GM12891 (cell line): ENCODE measurements around the gene TM9SF1.
"Not testable (repeated sequence)": the region's sequence is repeated elsewhere in the genome, so short reads cannot be mapped to it uniquely, and the experiment has no call there.

Experiments used
- DNase-seq: peaks from one replicate; pipeline ENCODE4 v3.0.0; 2011; ENCODE audit warnings: low spot score; ENCODE audit not compliant: insufficient read length
- FAIRE-seq: peaks from 2 replicates; lab custom pipeline; 2011; peaks lifted over from hg19 to GRCh38; lab: Jason Lieb, UNC
- PAX5 ChIP-seq: IDR thresholded peaks from 2 replicates; pipeline ENCODE4 v1.6.1; 2011; ENCODE audit warnings: low read length, moderate library complexity, mild to moderate bottlenecking; ENCODE audit not compliant: insufficient read depth, severe bottlenecking
- POLR2A ChIP-seq: IDR thresholded peaks from 2 replicates; pipeline ENCODE4 v1.6.1; 2011; ENCODE audit warnings: low read depth, low read length, control low read depth
- POLR2AphosphoS5 ChIP-seq: IDR thresholded peaks from 2 replicates; pipeline ENCODE4 v1.6.1; 2011; ENCODE audit warnings: low read depth, low read length, control low read depth
- POU2F2 ChIP-seq: IDR thresholded peaks from 2 replicates; pipeline ENCODE4 v1.6.1; 2011; ENCODE audit warnings: low read depth, mild to moderate bottlenecking, control low read depth, low read length, moderate library complexity
- SPI1 ChIP-seq: IDR thresholded peaks from 2 replicates; pipeline ENCODE4 v1.6.1; 2011; ENCODE audit warnings: low read depth, low read length, control low read depth
- TAF1 ChIP-seq: IDR thresholded peaks from 2 replicates; pipeline ENCODE4 v1.6.1; 2011; ENCODE audit warnings: low read depth, low read length, control low read depth

The TM9SF1 gene

DNA sequence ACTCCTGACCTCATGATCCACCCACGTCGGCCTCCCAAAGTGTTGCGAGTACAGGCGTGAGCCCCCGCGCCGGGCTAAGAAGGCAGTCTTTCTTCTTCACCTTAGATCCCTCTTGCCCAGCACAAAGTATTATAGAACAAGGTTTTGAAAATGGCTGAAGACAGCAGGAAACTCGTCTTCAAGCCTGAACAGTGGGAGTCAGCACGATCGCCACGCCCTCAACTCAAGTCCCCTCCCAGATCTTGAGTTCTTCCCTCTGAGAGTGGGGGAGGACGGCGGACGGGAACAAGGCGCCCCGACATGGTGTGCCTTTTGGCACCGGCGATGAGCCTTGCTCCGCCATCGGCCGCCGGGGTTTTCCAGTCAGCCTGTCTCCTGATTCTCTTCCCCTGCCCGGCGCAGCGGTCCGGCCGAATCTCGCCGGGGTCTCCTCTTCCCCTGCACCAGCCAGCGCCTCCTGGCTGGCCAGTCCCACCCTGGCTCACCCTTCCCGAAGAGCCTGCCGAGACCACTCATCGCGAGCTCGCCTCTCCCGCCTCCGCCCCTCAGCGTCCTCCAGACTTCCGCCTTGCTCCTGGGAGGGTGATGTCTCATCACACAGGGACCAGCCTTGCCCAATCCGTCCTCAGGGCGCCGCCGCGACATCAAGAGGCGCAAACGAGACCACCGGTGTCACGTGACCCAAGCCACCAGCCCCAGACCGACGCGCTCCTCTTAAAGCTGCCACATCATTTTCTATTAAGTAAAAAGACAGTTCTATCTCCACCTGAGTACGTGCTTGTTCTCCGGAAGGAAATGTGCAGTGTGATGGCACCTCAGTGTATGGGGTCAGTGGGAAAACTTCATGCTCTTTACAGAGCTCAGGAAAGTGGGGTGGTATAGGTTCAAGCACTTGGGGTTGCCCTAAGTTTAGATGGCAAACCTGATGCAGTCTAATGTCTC is 18.0 kb upstream of the TM9SF1 start, which contains the start of gene CHMP4A:
Gene CHMP4A, minus strand, starts transcription at position 565 of the 942 bp plus-strand sequence. Its CDS starts 49 bp downstream, at position 516.
- DNase-seq (peak; percentile 89), FAIRE-seq (peak; percentile 96)
- TF ChIP-seq TAF1 (peak; percentile 68), PAX5 (no peak), POLR2AphosphoS5 (peak; percentile 97), POLR2A (peak; percentile 95), SPI1 (0 out of 2 replicates have a peak, but pooled peaks have one; percentile 33), POU2F2 (peak; percentile 72; the same call in 1 of the 2 replicates)

DNA sequence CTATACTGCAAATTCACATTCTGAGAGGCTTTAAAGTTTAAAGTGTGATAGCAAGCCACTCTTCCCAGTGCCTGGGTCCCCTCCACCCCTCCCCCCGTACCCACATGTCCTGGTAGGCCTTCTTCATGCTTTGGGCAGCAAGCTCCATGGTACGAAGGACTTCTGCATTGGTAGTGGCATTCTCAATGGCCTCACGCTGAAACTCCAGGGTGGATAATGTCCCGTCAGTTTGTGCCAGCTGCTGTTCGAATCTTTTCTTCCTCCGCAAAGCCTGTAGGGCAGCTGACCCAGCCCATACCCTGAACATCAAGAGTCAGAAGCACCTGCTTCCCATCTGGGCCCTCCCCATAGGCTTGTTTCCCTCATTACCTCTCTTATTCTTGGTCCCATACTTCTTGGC is 16.1 kb upstream of the TM9SF1 start:
- TF ChIP-seq PAX5: no peak
- TF ChIP-seq POU2F2: no peak
- no peak for TF ChIP-seq SPI1
- TF ChIP-seq TAF1: no peak
- no peak for TF ChIP-seq POLR2AphosphoS5
- DNase-seq (no peak), FAIRE-seq (no peak)

GRCh38 chr14:24207625-24208024 is 12.4 kb upstream of the TM9SF1 start:
- FAIRE-seq (no peak), DNase-seq (no peak)
- TF ChIP-seq TAF1 (no peak), POLR2AphosphoS5 (no peak), PAX5 (no peak), SPI1 (no peak), POU2F2 (no peak), POLR2A (no peak)

DNA sequence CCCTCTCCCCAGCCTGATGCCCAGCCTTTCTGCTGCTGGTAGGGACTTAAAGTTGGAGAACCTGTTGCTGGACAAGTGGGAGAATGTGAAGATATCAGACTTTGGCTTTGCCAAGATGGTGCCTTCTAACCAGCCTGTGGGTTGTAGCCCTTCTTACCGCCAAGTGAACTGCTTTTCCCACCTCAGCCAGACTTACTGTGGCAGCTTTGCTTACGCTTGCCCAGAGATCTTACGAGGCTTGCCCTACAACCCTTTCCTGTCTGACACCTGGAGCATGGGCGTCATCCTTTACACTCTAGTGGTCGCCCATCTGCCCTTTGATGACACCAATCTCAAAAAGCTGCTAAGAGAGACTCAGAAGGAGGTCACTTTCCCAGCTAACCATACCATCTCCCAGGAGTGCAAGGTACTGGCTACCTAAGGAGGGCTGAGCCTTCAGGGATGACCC is 11.9 kb upstream of the TM9SF1 start:
- no peak for TF ChIP-seq SPI1
- no peak for TF ChIP-seq POLR2AphosphoS5
- no peak for TF ChIP-seq PAX5
- TF ChIP-seq TAF1: no peak
- no peak for TF ChIP-seq POU2F2
- TF ChIP-seq POLR2A: no peak
- DNase-seq (no peak), FAIRE-seq (no peak)

DNA sequence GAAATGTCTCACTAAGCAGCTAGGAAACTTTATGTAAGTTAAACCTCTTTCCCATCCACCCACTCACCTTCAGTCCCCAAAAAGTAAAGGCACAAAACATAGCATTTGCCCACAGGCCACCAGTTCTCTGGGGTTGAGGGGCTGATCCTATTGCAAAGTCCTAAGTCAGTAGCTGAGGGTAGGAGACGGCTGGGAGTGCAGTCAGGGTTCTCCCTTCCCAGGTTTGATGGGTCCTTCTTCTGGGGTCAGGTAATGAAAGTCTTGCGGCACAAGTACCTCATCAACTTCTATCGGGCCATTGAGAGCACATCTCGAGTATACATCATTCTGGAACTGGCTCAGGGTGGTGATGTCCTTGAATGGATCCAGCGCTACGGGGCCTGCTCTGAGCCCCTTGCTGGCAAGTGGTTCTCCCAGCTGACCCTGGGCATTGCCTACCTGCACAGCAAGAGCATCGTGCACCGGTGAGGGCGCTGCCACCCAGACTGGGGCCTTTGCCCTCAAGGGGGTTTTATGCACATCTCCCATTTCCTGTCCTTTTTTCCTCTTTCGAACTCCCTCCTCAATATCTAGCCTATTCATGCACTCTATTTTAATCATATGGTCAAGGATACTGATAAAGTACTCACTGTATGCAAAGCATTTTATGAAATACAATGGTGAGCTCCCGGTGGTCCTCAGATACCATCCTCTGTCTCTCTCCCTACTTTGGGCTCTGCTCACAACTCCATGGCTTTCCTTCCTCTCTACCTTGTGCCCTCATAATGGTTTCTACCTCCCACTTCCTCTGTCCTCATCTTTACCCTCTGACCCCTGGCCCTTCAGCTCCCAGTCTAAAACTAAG is 11.2 kb upstream of the TM9SF1 start:
- FAIRE-seq: no peak
- DNase-seq: no peak
- TF ChIP-seq POLR2AphosphoS5 (no peak), PAX5 (no peak), TAF1 (no peak), POLR2A (no peak), SPI1 (no peak)

GRCh38 chr14:24204163-24205146 is 9.2 kb upstream of the TM9SF1 start:
- FAIRE-seq: no peak
- DNase-seq: no peak
- TF ChIP-seq SPI1 (no peak), POLR2AphosphoS5 (no peak), TAF1 (no peak), POLR2A (no peak), POU2F2 (no peak), PAX5 (no peak)

DNA sequence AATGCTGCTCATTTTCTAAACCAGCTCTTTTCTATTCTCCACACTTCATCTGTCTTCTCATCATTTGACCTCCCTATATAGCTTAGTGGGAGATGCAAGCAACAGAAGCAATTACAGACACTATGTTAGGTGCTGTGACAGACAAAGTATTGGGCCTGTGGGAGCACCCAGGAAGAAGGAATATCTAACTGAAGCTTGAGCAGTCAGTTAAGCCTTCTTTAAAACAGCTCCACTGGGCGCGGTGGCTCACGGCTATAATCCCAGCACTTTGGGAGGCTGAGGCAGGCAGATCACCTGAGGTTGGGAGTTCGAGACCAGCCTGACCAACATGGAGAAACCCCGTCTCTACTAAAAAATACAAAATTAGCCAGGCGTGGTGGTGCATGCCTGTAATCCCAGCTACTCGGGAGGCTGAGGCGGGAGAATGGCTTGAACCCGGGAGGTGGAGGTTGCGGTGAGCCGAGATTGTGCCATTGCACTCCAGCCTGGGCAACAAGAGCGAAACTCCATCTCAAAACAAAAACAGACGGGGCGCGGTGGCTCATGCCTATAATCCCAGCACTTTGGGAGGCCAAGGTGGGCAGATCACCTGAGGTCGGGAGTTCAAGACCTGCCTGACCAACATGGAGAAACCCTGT is 8.1 kb upstream of the TM9SF1 start:
- DNase-seq, FAIRE-seq: not testable (repeated sequence)

GRCh38 chr14:24202538-24202937 is 7.3 kb upstream of the TM9SF1 start:
- not testable (repeated sequence) for FAIRE-seq, DNase-seq
